NCI-H2029 (cell line): ENCODE data around the gene ZNF581.

ENCODE experiments used
- DNase-seq: peaks from one replicate; lab custom pipeline; 2025; lab: John Stamatoyannopoulos, UW

ZNF581 gene

GRCh38 chr19:55679343-55680257, 36.2 kb downstream of the ZNF581 start:
- DNase-seq, result no peak

GRCh38 chr19:55680339-55681130, 37.1 kb downstream of the ZNF581 start:
- DNase-seq, result no peak

- DNase-seq, result no peak
These were observed 38.0 kb downstream of the ZNF581 start for GRCh38 chr19:55681131-55682092.

- peak; percentile 45 for DNase-seq
These were observed 40.2 kb downstream of the ZNF581 start for GRCh38 chr19:55683449-55684261.

DNA sequence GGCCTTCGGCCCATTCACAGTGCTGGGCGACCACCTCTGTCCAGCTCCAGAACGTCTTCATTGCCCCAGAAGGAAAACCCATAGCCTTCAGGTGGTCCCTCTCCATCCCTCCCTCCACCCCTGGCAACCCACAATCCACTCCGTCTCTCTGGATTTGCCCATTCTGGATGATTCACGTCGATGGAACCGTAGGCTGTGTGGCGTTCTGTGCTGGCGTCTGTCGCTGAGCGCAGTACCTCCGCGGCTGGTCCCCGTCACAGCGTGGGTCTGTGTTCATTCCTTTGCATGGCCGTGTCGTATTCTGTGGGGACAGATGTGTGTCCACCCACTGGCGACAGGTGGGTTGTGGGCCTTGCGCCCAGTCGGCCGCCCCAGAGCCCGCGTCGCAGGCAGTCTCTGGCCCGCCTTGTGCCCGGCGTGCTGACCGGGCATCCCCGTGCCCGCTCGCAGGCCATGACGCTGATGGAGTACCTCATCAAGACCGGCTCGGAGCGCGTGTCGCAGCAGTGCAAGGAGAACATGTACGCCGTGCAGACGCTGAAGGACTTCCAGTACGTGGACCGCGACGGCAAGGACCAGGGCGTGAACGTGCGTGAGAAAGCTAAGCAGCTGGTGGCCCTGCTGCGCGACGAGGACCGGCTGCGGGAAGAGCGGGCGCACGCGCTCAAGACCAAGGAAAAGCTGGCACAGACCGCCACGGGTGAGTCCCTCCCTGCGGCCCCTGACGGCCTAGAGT, 41.7 kb downstream of the ZNF581 start:
- no peak for DNase-seq

- DNase-seq, result no peak
These were observed 42.3 kb downstream of the ZNF581 start for GRCh38 chr19:55685776-55686175.

DNA sequence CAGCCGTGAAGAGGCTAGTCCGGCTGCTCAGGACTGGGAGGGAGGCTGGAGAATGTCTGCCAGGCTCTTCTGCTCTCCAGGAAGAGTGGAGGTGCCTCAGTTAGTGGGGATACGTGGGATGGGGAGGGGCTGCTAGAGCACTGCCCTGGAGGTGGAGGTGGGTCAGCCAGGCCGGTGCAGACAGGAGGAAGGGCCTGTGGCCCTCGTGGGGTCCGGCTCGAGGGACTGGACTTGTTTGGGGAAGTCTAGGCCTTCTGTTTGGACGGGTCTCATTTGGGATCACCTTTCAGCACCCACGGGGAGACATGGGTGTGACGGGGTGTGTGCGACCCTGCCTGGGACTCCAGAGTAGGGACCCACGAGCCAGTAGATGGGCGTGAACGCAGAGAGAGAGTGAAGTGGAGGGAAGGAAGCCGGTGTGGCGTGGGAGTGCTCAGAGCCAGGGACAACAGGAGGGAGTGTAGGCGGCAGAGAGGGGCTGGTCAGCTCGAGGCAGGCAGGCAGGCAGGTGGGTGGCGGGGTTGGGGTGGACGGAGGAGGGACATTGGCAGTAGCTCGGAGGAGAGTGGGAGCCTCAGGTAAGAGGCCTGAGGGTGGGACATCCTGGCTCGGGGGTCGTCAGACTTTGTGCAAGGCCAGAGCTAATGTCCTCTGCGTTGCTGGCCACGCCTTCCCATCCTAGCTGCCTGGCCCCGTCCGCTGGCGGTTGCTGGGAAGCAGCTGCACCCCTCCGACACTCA, 43.0 kb downstream of the ZNF581 start:
- no peak for DNase-seq

- no peak for DNase-seq
These were observed 44.1 kb downstream of the ZNF581 start for GRCh38 chr19:55687281-55688201.

DNA sequence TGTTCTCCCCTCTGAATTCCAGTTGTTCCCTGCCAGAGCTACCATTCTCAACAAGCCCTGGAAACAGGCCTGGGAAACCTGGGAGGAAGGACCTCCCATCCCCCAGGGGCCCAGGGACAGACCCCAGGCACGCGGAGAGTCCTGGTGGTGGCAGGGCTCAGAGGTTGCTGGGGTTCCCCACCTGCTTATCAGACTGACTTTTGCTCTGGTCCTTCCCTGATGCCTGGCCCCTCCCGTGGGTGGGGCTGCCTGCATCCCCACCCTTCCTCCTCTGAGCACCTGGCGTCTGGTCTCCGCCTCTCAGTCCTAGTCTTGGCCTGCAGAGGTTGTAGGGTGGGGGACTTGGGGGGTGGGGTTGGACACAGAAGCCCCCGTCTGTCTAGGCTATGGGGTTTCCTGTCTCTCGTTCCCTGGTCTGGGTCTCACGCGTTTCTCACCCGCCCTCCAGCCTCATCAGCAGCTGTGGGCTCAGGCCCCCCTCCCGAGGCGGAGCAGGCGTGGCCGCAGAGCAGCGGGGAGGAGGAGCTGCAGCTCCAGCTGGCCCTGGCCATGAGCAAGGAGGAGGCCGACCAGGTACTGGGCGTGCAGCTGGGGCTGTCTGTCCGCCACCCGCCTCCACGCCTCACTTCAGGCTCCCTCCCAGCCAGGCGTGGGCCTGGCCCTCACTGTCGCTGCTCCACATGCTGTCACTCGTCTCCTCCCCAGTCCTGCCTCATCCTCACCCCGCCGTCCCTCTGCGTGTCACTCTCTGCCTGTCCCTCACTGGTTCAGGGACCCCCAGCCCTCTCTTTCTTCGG, 45.2 kb downstream of the ZNF581 start:
- no peak for DNase-seq

GRCh38 chr19:55689411-55690108, 46.1 kb downstream of the ZNF581 start:
- DNase-seq, result no peak

DNA sequence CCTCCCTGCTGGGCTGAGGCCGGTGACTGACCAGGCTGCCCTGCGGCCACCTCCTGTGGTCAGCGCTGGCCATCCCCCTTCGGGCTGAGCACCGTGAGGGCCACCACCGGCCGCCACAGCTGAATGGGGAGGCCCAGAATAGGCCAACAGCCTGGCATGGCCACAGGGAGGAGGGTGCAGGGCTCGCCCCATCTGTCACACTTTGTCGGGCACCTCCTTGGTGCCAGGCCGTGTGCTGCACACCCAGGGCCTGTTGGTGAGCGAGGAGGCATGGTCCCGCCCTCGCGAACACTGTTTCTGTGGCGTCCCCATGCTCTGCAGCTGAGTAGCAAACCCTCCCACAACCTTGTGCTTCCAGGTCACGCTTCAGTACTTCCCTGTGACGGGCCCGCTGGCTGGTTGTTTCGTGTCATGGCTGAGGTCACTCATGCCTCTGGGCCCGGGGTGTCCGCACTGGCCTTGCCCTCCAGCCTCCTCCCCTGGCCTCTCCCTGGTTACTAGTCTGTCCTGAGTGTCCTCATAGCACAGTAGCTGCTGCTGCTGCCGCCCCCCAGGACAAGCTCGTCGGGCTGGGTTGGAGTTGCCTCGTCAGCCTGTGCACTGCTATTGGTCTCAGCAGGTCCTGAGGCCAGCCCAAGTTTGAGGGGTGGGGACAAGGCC, 46.8 kb downstream of the ZNF581 start:
- no peak for DNase-seq

DNA sequence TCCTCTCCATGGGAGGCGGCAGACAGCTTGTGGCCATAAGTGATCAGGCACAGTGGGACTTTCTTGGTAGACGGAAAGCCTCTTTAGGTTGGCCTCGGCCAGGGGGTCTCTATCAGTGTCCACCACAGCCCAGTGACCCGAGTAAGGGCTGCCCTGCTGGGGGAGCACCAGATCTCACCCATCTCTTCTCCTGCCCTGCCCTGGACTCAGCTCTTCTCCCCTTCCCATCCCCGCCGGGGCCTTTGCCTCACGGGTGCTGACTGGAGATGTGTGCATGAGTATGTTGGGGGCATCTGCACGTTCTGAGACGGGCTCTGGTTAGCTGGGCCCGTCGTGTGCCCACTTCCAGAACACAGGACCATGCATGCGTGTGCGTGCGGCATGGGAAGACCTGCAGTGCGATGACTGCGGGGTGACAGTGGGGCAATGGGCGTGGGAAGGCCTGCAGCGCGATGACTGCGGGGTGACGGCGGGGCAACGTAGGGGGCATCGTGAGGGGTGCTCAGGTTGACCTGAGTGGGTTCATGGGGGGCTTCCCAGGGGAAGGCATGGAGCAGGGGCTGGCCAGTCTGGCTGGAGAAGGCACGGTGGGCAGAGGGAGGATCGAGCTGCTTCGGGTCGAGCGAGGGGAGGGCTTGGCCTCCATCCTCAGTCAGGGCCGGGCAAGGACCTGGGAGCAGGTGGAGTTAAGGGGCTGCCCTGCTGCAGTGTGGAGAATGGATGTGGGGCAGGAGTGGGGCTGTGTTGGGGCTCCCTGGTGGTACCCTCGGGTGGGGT, 47.5 kb downstream of the ZNF581 start:
- no peak for DNase-seq

DNA sequence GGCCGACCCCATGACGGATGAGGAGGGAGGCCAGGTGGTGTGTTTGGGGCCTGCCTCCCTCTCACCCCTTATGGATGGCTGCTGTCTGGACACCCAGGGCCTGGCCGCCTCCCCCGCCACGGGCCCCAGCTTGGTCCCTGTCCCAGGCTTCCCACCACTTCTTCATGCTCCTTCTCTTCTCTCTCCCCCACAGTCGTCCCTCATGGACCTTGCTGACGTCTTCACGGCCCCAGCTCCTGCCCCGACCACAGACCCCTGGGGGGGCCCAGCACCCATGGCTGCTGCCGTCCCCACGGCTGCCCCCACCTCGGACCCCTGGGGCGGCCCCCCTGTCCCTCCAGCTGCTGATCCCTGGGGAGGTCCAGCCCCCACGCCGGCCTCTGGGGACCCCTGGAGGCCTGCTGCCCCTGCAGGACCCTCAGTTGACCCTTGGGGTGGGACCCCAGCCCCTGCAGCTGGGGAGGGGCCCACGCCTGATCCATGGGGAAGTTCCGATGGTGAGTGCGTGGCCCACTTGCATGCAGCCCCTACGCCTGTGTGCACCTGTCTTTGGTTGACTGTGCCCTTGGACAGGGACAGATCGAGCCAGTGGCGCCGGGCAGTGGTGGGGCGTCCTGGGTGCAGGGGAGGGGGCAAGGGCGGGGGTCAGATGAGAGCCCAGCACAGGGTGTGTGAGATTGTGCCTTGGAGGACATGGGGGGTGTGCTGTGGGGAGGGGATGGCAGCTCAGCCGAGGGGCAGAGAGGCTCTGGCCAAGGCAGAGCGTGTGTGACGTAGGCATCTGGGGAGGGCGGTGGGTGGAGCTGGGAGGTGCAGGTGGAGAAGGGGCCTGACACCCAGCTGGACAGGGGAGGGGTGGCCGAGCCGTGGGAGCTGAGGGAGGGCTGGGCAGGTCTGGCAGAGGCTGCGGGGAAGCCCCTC, 48.4 kb downstream of the ZNF581 start:
- DNase-seq, result no peak

- DNase-seq, result no peak
These were observed 49.2 kb downstream of the ZNF581 start for GRCh38 chr19:55692681-55693081.
